Colonic mucosa (tissue), 4 donors: ENCODE results near the gene WDPCP. TPM values are rescaled to one million over a fixed set of nuclear protein-coding genes. Genes with fewer than 3 reads are reported as not detected.

ENCODE experiments used
- DNase-seq: peaks from one replicate; pipeline ENCODE4 v3.0.0-alpha.2; 2020
- H3K27ac ChIP-seq: fragments of 200-600 bp; one replicate; pipeline ENCODE4 v1.8.0; 2021
- H3K27me3 ChIP-seq: fragments of 200-600 bp; one replicate; pipeline ENCODE4 v1.8.0; 2021
- H3K36me3 ChIP-seq: fragments of 200-600 bp; one replicate; pipeline ENCODE4 v1.8.0; 2021
- H3K4me1 ChIP-seq: fragments of 200-600 bp; one replicate; pipeline ENCODE4 v1.8.0; 2021; ENCODE audit warnings: mild to moderate bottlenecking
- H3K4me3 ChIP-seq: fragments of 200-600 bp; one replicate; pipeline ENCODE4 v1.8.0; 2021
- H3K9ac ChIP-seq, 2 donors: one replicate each; pipeline ENCODE4 v1.7.0; 2013; ENCODE audit warnings: control low read depth in 2 of 2, low read depth in 2 of 2, low read length in 2 of 2
- H3K9me3 ChIP-seq: fragments of 200-600 bp; one replicate; pipeline ENCODE4 v1.8.0; 2021
- intact Hi-C: fragments of 100-400 bp; cut with DNase I; formaldehyde crosslinking; loops from one replicate; pipeline ENCODE4 v1.14.1; 2022
- total RNA-seq, 2 donors: library from RNA; stranded (reverse); fragmentation: NEBNext Ultra II Directional in 1 of 2; extraction: Animal tissue kit (Norgen Biotek cat#: 25700) in 1 of 2; gene quantifications; one replicate each; pipeline ENCODE4 v1.2.1, GENCODE V29; 2021
- TF ChIP-seq, protein P1 (sequence below): fragments of 200-600 bp; IDR thresholded peaks from one replicate; pipeline ENCODE4 v1.8.0; 2022; ENCODE audit warnings: antibody characterized with exemption, mild to moderate bottlenecking
- donor health status: healthy.
- donor health status: DM: no; HTN: no; CAD: no.
- donor health status: DM: no; HTN: no; CAD: no.

The WDPCP gene
- total RNA-seq, 2 donors from 2014 or later = 3.4 to 4.5 TPM

DNA sequence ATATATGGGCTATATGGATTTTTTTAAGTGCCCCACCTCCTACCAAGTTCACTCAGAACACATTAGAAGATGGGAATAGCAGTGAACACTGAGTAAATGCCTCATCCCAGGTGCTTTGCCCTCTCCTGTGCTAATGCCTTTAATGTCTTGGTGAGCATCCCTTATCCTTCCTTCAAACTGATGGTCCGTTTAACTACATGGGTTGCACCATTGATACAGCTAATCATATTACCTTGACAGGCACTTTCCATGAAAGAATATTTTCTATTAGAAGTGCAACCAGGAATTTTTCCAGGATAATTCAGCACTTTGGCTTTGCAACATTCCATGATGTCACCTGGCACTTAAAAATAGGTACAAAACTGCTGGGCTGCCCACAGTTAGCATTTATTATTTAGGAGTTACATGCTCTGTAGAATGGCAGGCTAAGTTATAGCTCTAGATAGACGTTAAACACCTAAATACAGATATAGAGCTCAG is 74.0 kb downstream of the WDPCP start:
- H3K36me3 ChIP-seq = no peaks in the 10 kb centered on the region
- no peak for DNase-seq
- no peak overlapping the region for H3K27ac ChIP-seq
- no peaks in the 10 kb centered on the region for H3K9me3 ChIP-seq
- no peaks in the 10 kb centered on the region for H3K4me1 ChIP-seq
- no peak overlapping the region for H3K4me3 ChIP-seq
- no peak overlapping the region for H3K9ac ChIP-seq
- no peaks in the 10 kb centered on the region for H3K27me3 ChIP-seq
- intact Hi-C loops = no loop called here
- TF ChIP-seq, protein P1, sequence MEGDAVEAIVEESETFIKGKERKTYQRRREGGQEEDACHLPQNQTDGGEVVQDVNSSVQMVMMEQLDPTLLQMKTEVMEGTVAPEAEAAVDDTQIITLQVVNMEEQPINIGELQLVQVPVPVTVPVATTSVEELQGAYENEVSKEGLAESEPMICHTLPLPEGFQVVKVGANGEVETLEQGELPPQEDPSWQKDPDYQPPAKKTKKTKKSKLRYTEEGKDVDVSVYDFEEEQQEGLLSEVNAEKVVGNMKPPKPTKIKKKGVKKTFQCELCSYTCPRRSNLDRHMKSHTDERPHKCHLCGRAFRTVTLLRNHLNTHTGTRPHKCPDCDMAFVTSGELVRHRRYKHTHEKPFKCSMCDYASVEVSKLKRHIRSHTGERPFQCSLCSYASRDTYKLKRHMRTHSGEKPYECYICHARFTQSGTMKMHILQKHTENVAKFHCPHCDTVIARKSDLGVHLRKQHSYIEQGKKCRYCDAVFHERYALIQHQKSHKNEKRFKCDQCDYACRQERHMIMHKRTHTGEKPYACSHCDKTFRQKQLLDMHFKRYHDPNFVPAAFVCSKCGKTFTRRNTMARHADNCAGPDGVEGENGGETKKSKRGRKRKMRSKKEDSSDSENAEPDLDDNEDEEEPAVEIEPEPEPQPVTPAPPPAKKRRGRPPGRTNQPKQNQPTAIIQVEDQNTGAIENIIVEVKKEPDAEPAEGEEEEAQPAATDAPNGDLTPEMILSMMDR = no peak

DNA sequence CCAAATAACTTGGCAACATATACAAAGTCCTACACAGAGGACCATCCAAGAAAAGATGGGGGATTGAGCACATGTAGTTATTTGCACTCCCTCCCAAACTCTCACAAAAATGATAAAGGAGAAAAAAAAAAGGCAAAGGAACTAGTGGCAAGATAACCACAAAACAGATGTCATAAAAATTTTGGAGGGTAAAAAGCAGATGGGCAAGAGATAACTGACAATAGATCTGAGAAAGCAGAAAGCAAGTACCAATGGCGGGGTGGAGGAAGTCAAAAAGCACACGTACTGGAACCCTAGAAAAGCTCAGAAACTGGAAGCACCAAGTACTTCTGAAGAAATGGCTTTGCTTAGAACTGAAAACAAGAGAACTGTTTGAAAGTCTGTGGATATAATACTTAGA is 82.0 kb downstream of the WDPCP start:
- intact Hi-C loops = no loop called here
- Histone ChIP-seq H3K9me3 (no peaks in the 10 kb centered on the region), H3K27ac (no peak overlapping the region), H3K27me3 (no peaks in the 10 kb centered on the region), H3K9ac (no peak overlapping the region), H3K4me3 (no peak overlapping the region), H3K36me3 (no peaks in the 10 kb centered on the region), H3K4me1 (no peaks in the 10 kb centered on the region)
- TF ChIP-seq, protein P1 = no peak
- no peak for DNase-seq

DNA sequence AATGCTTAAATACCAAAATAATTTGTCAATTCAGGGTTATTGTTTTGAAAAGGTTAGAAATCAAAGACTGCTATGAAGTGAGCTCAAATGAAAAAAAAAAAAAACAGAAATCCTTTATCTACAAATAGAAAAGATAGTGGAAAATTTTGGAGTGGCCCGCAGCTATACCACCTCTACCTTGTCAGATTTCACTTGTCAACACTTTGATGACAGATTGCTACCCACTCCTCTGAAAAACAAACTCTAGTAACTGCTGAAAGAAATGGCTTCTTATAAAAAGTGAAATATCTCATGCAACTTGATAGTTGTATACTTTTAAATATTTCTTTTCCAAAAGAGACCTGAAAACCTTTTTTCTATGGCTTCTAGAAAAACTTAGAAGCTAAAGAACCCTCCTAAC is 84.5 kb downstream of the WDPCP start:
- Histone ChIP-seq H3K9me3 (no peaks in the 10 kb centered on the region), H3K27ac (no peak overlapping the region), H3K36me3 (no peaks in the 10 kb centered on the region), H3K4me3 (no peak overlapping the region), H3K4me1 (no peaks in the 10 kb centered on the region), H3K9ac (no peak overlapping the region), H3K27me3 (no peaks in the 10 kb centered on the region)
- no peak for DNase-seq
- TF ChIP-seq, protein P1 = no peak
- intact Hi-C loops = no loop called here

DNA sequence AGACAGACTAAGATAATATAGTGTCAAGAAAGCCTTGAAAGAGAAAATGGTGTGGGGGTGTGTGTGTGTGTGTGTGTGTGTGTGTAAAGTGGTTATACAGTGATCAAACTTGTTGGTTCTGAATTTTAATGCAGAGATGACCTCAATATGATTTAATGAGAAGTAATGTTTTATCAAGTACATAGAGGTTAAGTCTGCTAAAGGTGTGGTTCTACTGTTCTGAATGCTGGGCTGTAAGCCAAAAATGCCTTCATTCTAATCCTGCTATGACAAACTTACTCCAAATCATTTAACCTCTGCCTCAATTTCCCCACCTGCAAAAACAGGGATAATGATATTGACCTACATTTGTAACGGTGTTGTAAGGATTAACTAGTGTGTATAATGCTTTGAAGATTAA is 87.9 kb downstream of the WDPCP start:
- Histone ChIP-seq H3K27me3 (no peaks in the 10 kb centered on the region), H3K9me3 (no peaks in the 10 kb centered on the region), H3K4me3 (no peak overlapping the region), H3K4me1 (no peaks in the 10 kb centered on the region), H3K27ac (no peak overlapping the region), H3K9ac (no peak overlapping the region), H3K36me3 (no peaks in the 10 kb centered on the region)
- intact Hi-C loops = no loop called here
- no peak for DNase-seq
- TF ChIP-seq, protein P1 = no peak

DNA sequence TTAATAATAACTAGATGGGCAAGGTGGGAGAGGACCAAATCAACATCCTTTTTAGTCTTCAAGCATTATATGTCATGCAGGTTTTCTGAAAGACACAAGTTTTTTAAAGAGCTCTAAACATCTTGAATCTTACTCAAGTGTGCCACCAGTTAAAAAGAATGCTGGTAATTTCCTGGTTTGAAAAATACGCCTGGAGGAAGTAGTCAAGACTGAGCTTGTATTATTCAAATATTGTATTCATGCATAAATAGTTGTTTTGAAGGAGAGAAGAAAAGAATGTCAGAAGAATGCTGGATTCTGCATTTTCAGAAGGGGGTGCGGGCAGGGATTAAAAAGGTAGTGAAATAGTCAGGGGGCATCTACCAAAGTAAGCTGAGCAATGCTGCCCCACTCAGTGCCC is 90.7 kb downstream of the WDPCP start:
- Histone ChIP-seq H3K9me3 (no peaks in the 10 kb centered on the region), H3K4me3 (no peak overlapping the region), H3K27ac (no peak overlapping the region), H3K4me1 (no peaks in the 10 kb centered on the region), H3K9ac (no peak overlapping the region), H3K36me3 (no peaks in the 10 kb centered on the region), H3K27me3 (no peaks in the 10 kb centered on the region)
- intact Hi-C loops = no loop called here
- DNase-seq = no peak
- TF ChIP-seq, protein P1 = no peak

DNA sequence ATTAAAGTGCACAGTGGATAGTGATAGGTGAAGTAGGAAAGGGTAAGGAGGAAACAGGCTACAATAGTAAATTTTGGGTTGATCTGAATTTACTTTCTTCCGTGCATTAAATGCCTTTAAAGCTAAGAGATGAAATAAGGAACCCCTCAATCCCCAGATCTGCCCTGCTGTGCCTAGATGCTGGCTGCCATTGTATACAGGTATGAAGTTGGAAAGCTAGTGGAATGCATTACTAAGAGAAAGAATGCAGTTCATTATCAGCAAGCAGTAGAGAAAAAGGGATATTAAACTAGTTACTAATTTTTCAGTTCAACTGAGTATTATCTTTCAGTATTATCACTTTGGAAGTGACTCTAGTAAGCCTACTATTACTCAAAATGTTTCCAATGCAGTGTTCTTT is 93.3 kb downstream of the WDPCP start:
- Histone ChIP-seq H3K27ac (no peak overlapping the region), H3K4me1 (no peaks in the 10 kb centered on the region)
- intact Hi-C loops = no loop called here

More for the DNA sequence above, 93.3 kb downstream of the WDPCP start:
- H3K27me3 ChIP-seq = no peaks in the 10 kb centered on the region
- TF ChIP-seq, protein P1 = no peak
- no peak overlapping the region for H3K4me3 ChIP-seq
- DNase-seq = no peak
- H3K9me3 ChIP-seq = no peaks in the 10 kb centered on the region
- no peak overlapping the region for H3K9ac ChIP-seq
- no peaks in the 10 kb centered on the region for H3K36me3 ChIP-seq
